Uterus (tissue), 4 donors: ENCODE data around the gene NEIL1. TPM values are rescaled to one million over a fixed set of nuclear protein-coding genes. Genes with fewer than 3 reads are reported as not detected.
"Not testable (repeated sequence)": the region's sequence is repeated elsewhere in the genome, so short reads cannot be mapped to it uniquely, and the experiment has no call there.

ENCODE experiments used
- DNase-seq, 2 donors: peaks; one replicate each; pipeline ENCODE4 v3.0.0-alpha.2; 2019 to 2020
- H3K27ac ChIP-seq, 2 donors: fragments of 200-600 bp; sonication (generic); 1 replicate in 1 of 2; 2 replicates in 1 of 2; pipeline ENCODE4 v1.5.1; 2016 to 2018
- H3K27me3 ChIP-seq, 2 donors: fragments of 200-600 bp; sonication (generic); one replicate each; pipeline ENCODE4 v1.5.1; 2018 to 2019; ENCODE audit warnings: control low read depth in 1 of 2
- H3K36me3 ChIP-seq, 2 donors: fragments of 200-600 bp; sonication (generic); one replicate each; pipeline ENCODE4 v1.5.1; 2019; ENCODE audit warnings: control low read depth in 1 of 2
- H3K4me1 ChIP-seq, 2 donors: fragments of 200-600 bp; sonication (generic); one replicate each; pipeline ENCODE4 v1.5.1; 2018 to 2019; ENCODE audit warnings: control low read depth in 1 of 2
- H3K4me3 ChIP-seq, 2 donors: fragments of 200-600 bp; sonication (generic); 1 replicate in 1 of 2; 2 replicates in 1 of 2; pipeline ENCODE4 v1.5.1; 2018 to 2019; ENCODE audit warnings: mild to moderate bottlenecking in 1 of 2
- H3K9me3 ChIP-seq, 2 donors: fragments of 200-600 bp; sonication (generic); one replicate each; pipeline ENCODE4 v1.5.1; 2019; ENCODE audit warnings: control low read depth in 1 of 2
- CTCF ChIP-seq, 4 experiments: fragments of 200-600 bp in 2 of 4; fragments of 450-650 bp in 2 of 4; sonication (generic) in 2 of 4; IDR thresholded peaks; one replicate each; pipeline ENCODE4 v1.5.1; 2016 to 2019; ENCODE audit warnings: antibody characterized with exemption in 4 of 4, mild to moderate bottlenecking in 2 of 4, moderate library complexity in 1 of 4
- POLR2A ChIP-seq, 2 donors: fragments of 450-650 bp; IDR thresholded peaks; one replicate each; pipeline ENCODE4 v1.6.1; 2016; ENCODE audit warnings: antibody characterized with exemption in 2 of 2, mild to moderate bottlenecking in 1 of 2, moderate library complexity in 1 of 2
- intact Hi-C: fragments of 100-400 bp; cut with DNase I; formaldehyde crosslinking; loops from one replicate; pipeline ENCODE4 v1.15.1; 2023; ENCODE audit warnings: low total_unique reads
- total RNA-seq, 4 donors: library from RNA; depleted of rRNA in 3 of 4; stranded (reverse); fragments of >200 nt in 3 of 4; gene quantifications; one replicate each; pipeline versions ENCODE4 v1.1.0 to v1.2.4, GENCODE V29; 2014 to 2023
- donor health status: DM: yes; HTN: yes; CAD: no.

NEIL1 gene
- total RNA-seq, 4 donors from 2014 or later: 6.5 to 155 (median 37.2) TPM

- Histone ChIP-seq H3K36me3 (no peaks in the 10 kb centered on the region), H3K27me3 (no peaks in the 10 kb centered on the region), H3K27ac (no peak overlapping the region), H3K9me3 (no peaks in the 10 kb centered on the region), H3K4me1 (no peaks in the 10 kb centered on the region), H3K4me3 (no peak overlapping the region)
- TF ChIP-seq CTCF (IDR thresholded peaks at IDR 0.05): no peak
- TF ChIP-seq POLR2A (IDR thresholded peaks at IDR 0.05): no peak
- DNase-seq: no peak
- intact Hi-C loops: no loop called here
Observed at GRCh38 chr15:75327491-75327890, 19.3 kb upstream of the NEIL1 start.

- DNase-seq: no peak
- no peaks in the 10 kb centered on the region for H3K27me3 ChIP-seq
- H3K36me3 ChIP-seq: no peaks in the 10 kb centered on the region
- H3K4me1 ChIP-seq: no peaks in the 10 kb centered on the region
- H3K9me3 ChIP-seq: no peaks in the 10 kb centered on the region
- H3K4me3 ChIP-seq: no peak overlapping the region
- intact Hi-C loops: no loop called here
- TF ChIP-seq CTCF (IDR thresholded peaks at IDR 0.05) (no peak), POLR2A (IDR thresholded peaks at IDR 0.05) (no peak)
- H3K27ac ChIP-seq: no peak overlapping the region
Observed at GRCh38 chr15:75328493-75329314, 18.1 kb upstream of the NEIL1 start.

- no peaks in the 10 kb centered on the region for H3K4me1 ChIP-seq
- no peaks in the 10 kb centered on the region for H3K27me3 ChIP-seq
- intact Hi-C loops: no loop called here
- no peak overlapping the region for H3K27ac ChIP-seq
- H3K9me3 ChIP-seq: no peaks in the 10 kb centered on the region
- no peak overlapping the region for H3K4me3 ChIP-seq
- no peaks in the 10 kb centered on the region for H3K36me3 ChIP-seq
- no peak for DNase-seq
- TF ChIP-seq POLR2A (IDR thresholded peaks at IDR 0.05) (no peak), CTCF (IDR thresholded peaks at IDR 0.05) (no peak)
Observed at GRCh38 chr15:75329571-75329970, 17.3 kb upstream of the NEIL1 start.

GRCh38 chr15:75332093-75332492, 14.7 kb upstream of the NEIL1 start:
- intact Hi-C loops, DNase-seq, H3K9me3 ChIP-seq: not testable (repeated sequence)

GRCh38 chr15:75333654-75334419, 13.0 kb upstream of the NEIL1 start:
- DNase-seq, H3K27me3 ChIP-seq, H3K4me1 ChIP-seq, H3K9me3 ChIP-seq, intact Hi-C loops, H3K36me3 ChIP-seq, H3K27ac ChIP-seq, H3K4me3 ChIP-seq: not testable (repeated sequence)

More at GRCh38 chr15:75332093-75332492, 14.7 kb upstream of the NEIL1 start:
- not testable (repeated sequence) for H3K4me3 ChIP-seq, H3K27me3 ChIP-seq, H3K36me3 ChIP-seq, H3K4me1 ChIP-seq, H3K27ac ChIP-seq

- intact Hi-C loops: no loop called here
- H3K27me3 ChIP-seq: no peaks in the 10 kb centered on the region
- H3K4me3 ChIP-seq: peak overlapping the region; percentile 56 to 60
- DNase-seq: no peak
- H3K4me1 ChIP-seq: no peaks in the 10 kb centered on the region
- TF ChIP-seq CTCF (IDR thresholded peaks at IDR 0.05) (no peak), POLR2A (IDR thresholded peaks at IDR 0.05) (no peak)
- peak overlapping the region; percentile 54 to 75 for H3K27ac ChIP-seq
- H3K9me3 ChIP-seq: no peaks in the 10 kb centered on the region
- H3K36me3 ChIP-seq: no peaks in the 10 kb centered on the region
Observed at GRCh38 chr15:75335313-75335704, 11.5 kb upstream of the NEIL1 start.
